Measurements from ENCODE around the gene KIF25. TPM values are rescaled to one million over a fixed set of nuclear protein-coding genes. Genes with fewer than 3 reads are reported as not detected.

KIF25 gene
- total and polyA plus RNA-seq, 3 experiments from 2014 or later: not detected

- Histone ChIP-seq H3K36me3 (ENCODE audit: insufficient read depth, low read length) (no peaks in the 10 kb centered on the region), H3K27ac (ENCODE audit: low read depth, low read length) (no peak overlapping the region), H3K4me1 (ENCODE audit: insufficient read depth, low read length) (no peaks in the 10 kb centered on the region), H3K4me3 (ENCODE audit: low read length) (no peak overlapping the region), H3K9me3 (ENCODE audit: low read length) (no peaks in the 10 kb centered on the region), H3K27me3 (ENCODE audit: insufficient read depth, low read length, poor library complexity, severe bottlenecking) (no peaks in the 10 kb centered on the region)
- Mint-ChIP-seq H3K9me3 (peaks cover 0 to 4% (median 0%) of the 10 kb centered on the region in 5 donors), H3K27me3 (peaks cover 21 to 23% of the 10 kb centered on the region in 2 donors), H3K4me1 (no peaks in the 10 kb centered on the region), H3K4me3 (no peak overlapping the region), H3K27ac (no peak overlapping the region), H3K36me3 (no peaks in the 10 kb centered on the region)
- ChIA-PET CTCF (no interaction called here), POLR2A (no interaction called here)
- no peak for DNase-seq
These were observed 32.2 kb downstream of the KIF25 start for GRCh38 chr6:168029459-168030217.

GRCh38 chr6:168030218-168030746 is 32.8 kb downstream of the KIF25 start:
- peaks cover 0 to 4% (median 0%) of the 10 kb centered on the region in 5 donors for H3K9me3 Mint-ChIP-seq
- no peaks in the 10 kb centered on the region for H3K9me3 ChIP-seq (ENCODE audit: low read length)

GRCh38 chr6:168030908-168031307 is 33.4 kb downstream of the KIF25 start:
- Histone ChIP-seq H3K4me1 (ENCODE audit: insufficient read depth, low read length) (no peaks in the 10 kb centered on the region), H3K36me3 (ENCODE audit: insufficient read depth, low read length) (no peaks in the 10 kb centered on the region), H3K4me3 (ENCODE audit: low read length) (no peak overlapping the region), H3K27me3 (ENCODE audit: insufficient read depth, low read length, poor library complexity, severe bottlenecking) (no peaks in the 10 kb centered on the region), H3K9me3 (ENCODE audit: low read length) (no peaks in the 10 kb centered on the region), H3K27ac (ENCODE audit: low read depth, low read length) (no peak overlapping the region)
- H3K9me3 Mint-ChIP-seq: peaks cover 0 to 4% (median 2%) of the 10 kb centered on the region in 5 donors
- H3K27me3 Mint-ChIP-seq: peaks cover 20 to 32% of the 10 kb centered on the region in 2 donors
- no peak for DNase-seq
- no peaks in the 10 kb centered on the region for H3K36me3 Mint-ChIP-seq
- ChIA-PET CTCF (no interaction called here), POLR2A (no interaction called here)
- H3K27ac Mint-ChIP-seq: no peak overlapping the region
- H3K4me3 Mint-ChIP-seq: no peak overlapping the region
- peaks cover 0 to 6% (median 4%) of the 10 kb centered on the region in 3 donors for H3K4me1 Mint-ChIP-seq

More at GRCh38 chr6:168030218-168030746, 32.8 kb downstream of the KIF25 start:
- Mint-ChIP-seq H3K36me3 (no peaks in the 10 kb centered on the region), H3K27me3 (peaks cover 21 to 29% of the 10 kb centered on the region in 2 donors), H3K4me1 (peaks cover 0 to 6% (median 0%) of the 10 kb centered on the region in 3 donors), H3K4me3 (no peak overlapping the region), H3K27ac (no peak overlapping the region)
- Histone ChIP-seq H3K36me3 (ENCODE audit: insufficient read depth, low read length) (no peaks in the 10 kb centered on the region), H3K4me1 (ENCODE audit: insufficient read depth, low read length) (no peaks in the 10 kb centered on the region), H3K4me3 (ENCODE audit: low read length) (no peak overlapping the region), H3K27ac (ENCODE audit: low read depth, low read length) (no peak overlapping the region), H3K27me3 (ENCODE audit: insufficient read depth, low read length, poor library complexity, severe bottlenecking) (no peaks in the 10 kb centered on the region)
- no peak for DNase-seq
- ChIA-PET CTCF (no interaction called here), POLR2A (no interaction called here)

- DNase-seq: no peak
- Histone ChIP-seq H3K36me3 (ENCODE audit: insufficient read depth, low read length) (no peaks in the 10 kb centered on the region), H3K27ac (ENCODE audit: low read depth, low read length) (no peak overlapping the region), H3K9me3 (ENCODE audit: low read length) (no peaks in the 10 kb centered on the region), H3K4me3 (ENCODE audit: low read length) (no peak overlapping the region), H3K27me3 (ENCODE audit: insufficient read depth, low read length, poor library complexity, severe bottlenecking) (no peaks in the 10 kb centered on the region), H3K4me1 (ENCODE audit: insufficient read depth, low read length) (no peaks in the 10 kb centered on the region)
- CTCF ChIA-PET: no interaction called here
- peaks cover 23 to 34% of the 10 kb centered on the region in 2 donors for H3K27me3 Mint-ChIP-seq
- peaks cover 0 to 6% (median 3%) of the 10 kb centered on the region in 5 donors for H3K9me3 Mint-ChIP-seq
- POLR2A ChIA-PET: no interaction called here
- no peak overlapping the region for H3K4me3 Mint-ChIP-seq
- peaks cover 0 to 1% (median 0%) of the 10 kb centered on the region in 3 donors for H3K36me3 Mint-ChIP-seq
- peaks cover 1 to 7% (median 6%) of the 10 kb centered on the region in 3 donors for H3K4me1 Mint-ChIP-seq
- no peak overlapping the region for H3K27ac Mint-ChIP-seq
These were observed 34.0 kb downstream of the KIF25 start for GRCh38 chr6:168031411-168031971.

- no peak for DNase-seq
- H3K27me3 Mint-ChIP-seq: peaks cover 21 to 33% of the 10 kb centered on the region in 2 donors
- H3K36me3 Mint-ChIP-seq: peaks cover 0 to 1% (median 0%) of the 10 kb centered on the region in 3 donors
- no peak overlapping the region for H3K4me3 Mint-ChIP-seq
- Histone ChIP-seq H3K27ac (ENCODE audit: low read depth, low read length) (no peak overlapping the region), H3K27me3 (ENCODE audit: insufficient read depth, low read length, poor library complexity, severe bottlenecking) (no peaks in the 10 kb centered on the region), H3K4me3 (ENCODE audit: low read length) (no peak overlapping the region), H3K9me3 (ENCODE audit: low read length) (no peaks in the 10 kb centered on the region), H3K4me1 (ENCODE audit: insufficient read depth, low read length) (no peaks in the 10 kb centered on the region), H3K36me3 (ENCODE audit: insufficient read depth, low read length) (no peaks in the 10 kb centered on the region)
- peaks cover under 1 to 8% (median 3%) of the 10 kb centered on the region in 5 donors for H3K9me3 Mint-ChIP-seq
- peaks cover 1 to 7% (median 6%) of the 10 kb centered on the region in 3 donors for H3K4me1 Mint-ChIP-seq
- ChIA-PET CTCF (no interaction called here), POLR2A (no interaction called here)
- no peak overlapping the region for H3K27ac Mint-ChIP-seq
These were observed 34.7 kb downstream of the KIF25 start for GRCh38 chr6:168032005-168032760.

GRCh38 chr6:168033791-168034190 is 36.3 kb downstream of the KIF25 start:
- DNase-seq: no peak
- no peaks in the 10 kb centered on the region for H3K9me3 ChIP-seq (ENCODE audit: low read length)
- Mint-ChIP-seq H3K36me3 (peaks cover 0 to 1% (median 0%) of the 10 kb centered on the region in 3 donors), H3K4me3 (no peak overlapping the region), H3K9me3 (peaks cover 3 to 17% (median 8%) of the 10 kb centered on the region in 5 donors), H3K4me1 (peaks cover 1 to 7% (median 6%) of the 10 kb centered on the region in 3 donors), H3K27ac (no peak overlapping the region), H3K27me3 (peaks cover 22 to 33% of the 10 kb centered on the region in 2 donors)
- H3K36me3 ChIP-seq (ENCODE audit: insufficient read depth, low read length): no peaks in the 10 kb centered on the region
- H3K27me3 ChIP-seq (ENCODE audit: insufficient read depth, low read length, poor library complexity, severe bottlenecking): no peaks in the 10 kb centered on the region
- CTCF ChIA-PET: no interaction called here
- POLR2A ChIA-PET: no interaction called here
- H3K27ac ChIP-seq (ENCODE audit: low read depth, low read length): no peak overlapping the region
- no peak overlapping the region for H3K4me3 ChIP-seq (ENCODE audit: low read length)
- H3K4me1 ChIP-seq (ENCODE audit: insufficient read depth, low read length): no peaks in the 10 kb centered on the region

GRCh38 chr6:168034537-168034936 is 37.1 kb downstream of the KIF25 start:
- Histone ChIP-seq H3K4me1 (ENCODE audit: insufficient read depth, low read length) (no peaks in the 10 kb centered on the region), H3K27me3 (ENCODE audit: insufficient read depth, low read length, poor library complexity, severe bottlenecking) (no peaks in the 10 kb centered on the region), H3K9me3 (ENCODE audit: low read length) (no peaks in the 10 kb centered on the region), H3K27ac (ENCODE audit: low read depth, low read length) (no peak overlapping the region), H3K36me3 (ENCODE audit: insufficient read depth, low read length) (no peaks in the 10 kb centered on the region), H3K4me3 (ENCODE audit: low read length) (no peak overlapping the region)
- DNase-seq: no peak
- H3K4me3 Mint-ChIP-seq: no peak overlapping the region
- peaks cover 1 to 7% (median 6%) of the 10 kb centered on the region in 3 donors for H3K4me1 Mint-ChIP-seq
- peaks cover 0 to 1% (median 0%) of the 10 kb centered on the region in 3 donors for H3K36me3 Mint-ChIP-seq
- ChIA-PET CTCF (no interaction called here), POLR2A (no interaction called here)
- H3K27ac Mint-ChIP-seq: peak overlapping the region in 1 of 8 donors; percentile 23
- peaks cover 7 to 19% (median 13%) of the 10 kb centered on the region in 5 donors for H3K9me3 Mint-ChIP-seq
- peaks cover 22 to 33% of the 10 kb centered on the region in 2 donors for H3K27me3 Mint-ChIP-seq
